Ovary (tissue), 3 donors: ENCODE results near the gene MPIG6B.

Source experiments
- EP300 ChIP-seq: sonication (generic); formaldehyde crosslinking; IDR thresholded peaks from one replicate; pipeline ENCODE4 v1.6.1; 2017; ENCODE audit warnings: antibody characterized with exemption
- POLR2A ChIP-seq: fragments of 450-650 bp; IDR thresholded peaks from one replicate; pipeline ENCODE4 v1.6.1; 2017; ENCODE audit warnings: antibody characterized with exemption, mild to moderate bottlenecking, moderate library complexity
- TF ChIP-seq, protein P1 (sequence below), 3 donors: fragments of 450-650 bp in 2 of 3; fragments of 200-600 bp in 1 of 3; IDR thresholded peaks; one replicate each; pipeline versions ENCODE4 v1.5.1 to v1.8.0; 2016 to 2022; ENCODE audit warnings: antibody characterized with exemption in 3 of 3, mild to moderate bottlenecking in 1 of 3
- donor health status: DM: no; HTN: no; CAD: no.

DNA sequence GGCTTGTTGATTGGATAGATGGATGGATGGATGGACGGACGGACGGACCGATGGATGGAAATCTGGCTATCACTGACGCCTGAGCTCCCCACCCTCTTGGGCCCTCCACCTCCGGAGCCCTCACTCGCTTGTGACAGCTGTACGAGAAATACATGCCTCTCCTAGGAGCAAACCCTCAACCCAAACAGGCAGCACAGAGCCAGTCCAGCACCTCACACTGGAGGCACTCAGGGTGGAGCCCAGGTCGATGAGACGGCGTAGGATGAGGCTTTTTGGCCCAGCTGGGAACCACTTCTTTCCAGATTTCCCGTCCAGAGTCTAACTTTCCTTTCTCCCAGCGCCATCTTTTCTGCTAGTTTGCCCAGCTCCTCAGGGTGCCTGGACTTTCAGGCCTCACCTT, 39.6 kb upstream of the MPIG6B start:
- no peak for TF ChIP-seq EP300
- TF ChIP-seq POLR2A: no peak
- TF ChIP-seq, protein P1, sequence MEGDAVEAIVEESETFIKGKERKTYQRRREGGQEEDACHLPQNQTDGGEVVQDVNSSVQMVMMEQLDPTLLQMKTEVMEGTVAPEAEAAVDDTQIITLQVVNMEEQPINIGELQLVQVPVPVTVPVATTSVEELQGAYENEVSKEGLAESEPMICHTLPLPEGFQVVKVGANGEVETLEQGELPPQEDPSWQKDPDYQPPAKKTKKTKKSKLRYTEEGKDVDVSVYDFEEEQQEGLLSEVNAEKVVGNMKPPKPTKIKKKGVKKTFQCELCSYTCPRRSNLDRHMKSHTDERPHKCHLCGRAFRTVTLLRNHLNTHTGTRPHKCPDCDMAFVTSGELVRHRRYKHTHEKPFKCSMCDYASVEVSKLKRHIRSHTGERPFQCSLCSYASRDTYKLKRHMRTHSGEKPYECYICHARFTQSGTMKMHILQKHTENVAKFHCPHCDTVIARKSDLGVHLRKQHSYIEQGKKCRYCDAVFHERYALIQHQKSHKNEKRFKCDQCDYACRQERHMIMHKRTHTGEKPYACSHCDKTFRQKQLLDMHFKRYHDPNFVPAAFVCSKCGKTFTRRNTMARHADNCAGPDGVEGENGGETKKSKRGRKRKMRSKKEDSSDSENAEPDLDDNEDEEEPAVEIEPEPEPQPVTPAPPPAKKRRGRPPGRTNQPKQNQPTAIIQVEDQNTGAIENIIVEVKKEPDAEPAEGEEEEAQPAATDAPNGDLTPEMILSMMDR (IDR thresholded peaks at IDR 0.05): no peak
